Lower lobe of right lung (tissue), 2 donors: ENCODE measurements around the gene CEP290. TPM values are rescaled to one million over a fixed set of nuclear protein-coding genes. Genes with fewer than 3 reads are reported as not detected.

ENCODE experiments used
- ATAC-seq, 2 donors: fragments of 200-7000 bp; cut with Tn5 transposase; one replicate each; pipeline ENCODE4 v1.9.1; 2020 to 2022; ENCODE audit warnings: mild to moderate bottlenecking in 2 of 2, moderate library complexity in 2 of 2
- DNase-seq: peaks from one replicate; pipeline ENCODE4 v3.0.0-alpha.2; 2020
- H3K27ac ChIP-seq: fragments of 200-600 bp; one replicate; pipeline ENCODE4 v1.8.0; 2022
- H3K27me3 ChIP-seq: fragments of 200-600 bp; one replicate; pipeline ENCODE4 v1.8.0; 2022; ENCODE audit warnings: low read depth
- H3K36me3 ChIP-seq: fragments of 200-600 bp; one replicate; pipeline ENCODE4 v1.8.0; 2022; ENCODE audit warnings: mild to moderate bottlenecking
- H3K4me1 ChIP-seq: fragments of 200-600 bp; one replicate; pipeline ENCODE4 v1.8.0; 2022
- H3K4me3 ChIP-seq: fragments of 200-600 bp; one replicate; pipeline ENCODE4 v1.8.0; 2022; ENCODE audit warnings: mild to moderate bottlenecking
- H3K9me3 ChIP-seq: fragments of 200-600 bp; one replicate; pipeline ENCODE4 v1.8.0; 2022
- intact Hi-C: fragments of 100-400 bp; cut with DNase I; formaldehyde crosslinking; loops from one replicate; pipeline ENCODE4 v1.11.0; 2022
- total RNA-seq: library from RNA; stranded (reverse); fragmentation: NEBNext Ultra II Directional; extraction: Animal tissue kit (Norgen Biotek cat#: 25700); gene quantifications from one replicate; pipeline ENCODE4 v1.2.1, GENCODE V29; 2021
- TF ChIP-seq, protein P1 (sequence below): fragments of 200-600 bp; IDR thresholded peaks from one replicate; pipeline ENCODE4 v1.8.0; 2022; ENCODE audit warnings: antibody characterized with exemption, mild to moderate bottlenecking
- donor health status: DM: no; HTN: yes; CAD: no; lungs with severe emphysema.

Gene CEP290
- total RNA-seq, 1 donor from 2014 or later, result 11.6 TPM

DNA sequence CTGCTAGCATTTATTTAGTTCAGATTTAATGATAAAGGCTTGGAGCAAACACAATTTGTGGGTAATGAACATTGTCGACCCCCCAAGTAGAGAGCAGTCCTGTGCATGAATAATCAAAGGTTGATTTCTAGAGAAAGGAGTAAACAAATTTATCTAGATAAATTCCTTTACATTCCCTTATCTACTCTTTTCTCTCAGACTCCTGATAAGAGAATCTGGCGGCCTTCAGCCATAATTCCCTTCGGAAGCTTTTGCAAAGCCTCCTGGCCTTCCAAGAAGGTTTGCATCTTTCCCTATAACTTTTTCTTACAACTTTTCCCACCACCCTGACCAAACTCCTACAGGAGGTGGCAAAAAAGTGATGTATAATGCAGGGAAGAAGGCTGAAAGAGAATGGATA, 42.3 kb upstream of the CEP290 start:
- Histone ChIP-seq H3K9me3 (no peaks in the 10 kb centered on the region), H3K27me3 (no peaks in the 10 kb centered on the region), H3K4me3 (no peak overlapping the region), H3K36me3 (peaks cover 12% of the 10 kb centered on the region), H3K4me1 (no peaks in the 10 kb centered on the region), H3K27ac (no peak overlapping the region)
- TF ChIP-seq, protein P1, sequence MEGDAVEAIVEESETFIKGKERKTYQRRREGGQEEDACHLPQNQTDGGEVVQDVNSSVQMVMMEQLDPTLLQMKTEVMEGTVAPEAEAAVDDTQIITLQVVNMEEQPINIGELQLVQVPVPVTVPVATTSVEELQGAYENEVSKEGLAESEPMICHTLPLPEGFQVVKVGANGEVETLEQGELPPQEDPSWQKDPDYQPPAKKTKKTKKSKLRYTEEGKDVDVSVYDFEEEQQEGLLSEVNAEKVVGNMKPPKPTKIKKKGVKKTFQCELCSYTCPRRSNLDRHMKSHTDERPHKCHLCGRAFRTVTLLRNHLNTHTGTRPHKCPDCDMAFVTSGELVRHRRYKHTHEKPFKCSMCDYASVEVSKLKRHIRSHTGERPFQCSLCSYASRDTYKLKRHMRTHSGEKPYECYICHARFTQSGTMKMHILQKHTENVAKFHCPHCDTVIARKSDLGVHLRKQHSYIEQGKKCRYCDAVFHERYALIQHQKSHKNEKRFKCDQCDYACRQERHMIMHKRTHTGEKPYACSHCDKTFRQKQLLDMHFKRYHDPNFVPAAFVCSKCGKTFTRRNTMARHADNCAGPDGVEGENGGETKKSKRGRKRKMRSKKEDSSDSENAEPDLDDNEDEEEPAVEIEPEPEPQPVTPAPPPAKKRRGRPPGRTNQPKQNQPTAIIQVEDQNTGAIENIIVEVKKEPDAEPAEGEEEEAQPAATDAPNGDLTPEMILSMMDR, result no peak
- ATAC-seq (no peak), DNase-seq (no peak)
- intact Hi-C loops, result no loop called here

DNA sequence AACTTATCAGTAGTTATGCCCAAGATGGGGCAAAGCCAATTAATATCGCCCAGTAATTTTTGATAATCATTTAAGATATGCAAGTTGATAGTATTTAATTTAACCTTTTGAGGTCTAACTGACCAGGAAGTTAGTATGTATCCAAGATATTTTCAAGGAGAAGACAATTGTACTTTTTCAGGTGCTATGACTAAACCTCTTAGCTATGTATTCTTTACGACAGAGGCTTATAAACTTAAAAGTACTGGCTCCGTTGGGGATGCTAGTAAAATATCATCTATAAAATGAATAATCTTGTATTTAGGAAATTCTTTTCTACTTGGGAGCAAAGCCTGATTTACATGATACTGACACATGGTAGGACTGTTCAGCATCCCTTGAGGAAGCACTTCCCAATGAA, 40.5 kb upstream of the CEP290 start:
- DNase-seq (no peak), ATAC-seq (no peak)
- Histone ChIP-seq H3K27me3 (no peaks in the 10 kb centered on the region), H3K9me3 (no peaks in the 10 kb centered on the region), H3K36me3 (peaks cover 21% of the 10 kb centered on the region), H3K4me3 (no peak overlapping the region), H3K27ac (no peak overlapping the region), H3K4me1 (no peaks in the 10 kb centered on the region)
- TF ChIP-seq, protein P1, result no peak
- intact Hi-C loops, result no loop called here

DNA sequence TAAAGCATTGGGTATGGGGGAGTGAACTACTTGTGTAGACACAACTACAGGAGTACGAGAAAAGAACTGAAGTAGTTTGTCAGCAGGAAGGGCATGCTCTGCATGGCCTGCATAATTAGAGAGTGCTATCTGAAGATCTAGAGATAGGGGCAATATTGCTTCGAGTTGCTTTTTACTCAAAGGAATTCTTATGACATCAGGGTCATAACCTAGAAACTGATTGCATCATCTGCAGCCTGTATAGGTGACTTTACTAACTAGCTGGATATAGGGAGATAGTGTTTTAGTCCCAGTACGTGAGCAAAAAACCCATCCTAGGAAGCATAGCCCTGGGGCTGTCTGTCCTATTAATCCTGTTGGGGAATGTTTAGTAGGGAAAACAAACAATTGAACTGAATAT, 40.0 kb upstream of the CEP290 start:
- Histone ChIP-seq H3K27me3 (no peaks in the 10 kb centered on the region), H3K4me3 (no peak overlapping the region), H3K9me3 (no peaks in the 10 kb centered on the region), H3K36me3 (peaks cover 21% of the 10 kb centered on the region), H3K4me1 (no peaks in the 10 kb centered on the region), H3K27ac (no peak overlapping the region)
- TF ChIP-seq, protein P1, result no peak
- no peak for ATAC-seq
- DNase-seq, result no peak
- intact Hi-C loops, result no loop called here

DNA sequence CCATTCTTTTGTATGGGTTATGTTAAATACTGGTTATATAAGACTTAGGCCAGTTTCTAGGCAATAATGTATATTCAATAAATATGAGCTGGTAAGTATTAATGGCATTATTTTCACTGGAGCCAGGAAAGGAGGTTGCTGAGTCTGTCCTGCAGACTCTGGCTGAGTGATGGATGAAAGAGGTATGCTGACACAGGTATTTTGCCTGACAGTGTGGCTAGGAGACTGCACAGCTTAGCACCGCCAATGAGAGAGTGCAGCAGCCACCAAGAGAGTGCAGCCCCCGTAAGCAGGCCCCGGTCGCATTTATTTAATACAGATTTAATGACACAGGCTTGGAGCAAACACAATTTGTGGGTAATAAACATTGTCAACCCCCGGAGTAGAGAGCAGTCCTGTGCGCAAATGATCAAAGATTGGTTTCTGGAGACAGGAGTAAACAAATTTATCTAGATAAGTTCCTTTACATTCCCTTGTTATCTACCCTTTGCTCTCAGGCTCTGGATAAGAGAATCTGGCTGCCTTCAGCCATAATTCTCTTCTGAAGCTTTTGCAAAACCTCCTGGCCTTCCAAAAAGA, 37.6 kb upstream of the CEP290 start:
- H3K36me3 ChIP-seq, result peaks cover 40% of the 10 kb centered on the region
- no peak overlapping the region for H3K27ac ChIP-seq
- no peaks in the 10 kb centered on the region for H3K9me3 ChIP-seq
- H3K4me1 ChIP-seq, result no peaks in the 10 kb centered on the region
- ATAC-seq (no peak), DNase-seq (no peak)
- TF ChIP-seq, protein P1, result no peak
- no peak overlapping the region for H3K4me3 ChIP-seq
- no peaks in the 10 kb centered on the region for H3K27me3 ChIP-seq
- intact Hi-C loops, result no loop called here

DNA sequence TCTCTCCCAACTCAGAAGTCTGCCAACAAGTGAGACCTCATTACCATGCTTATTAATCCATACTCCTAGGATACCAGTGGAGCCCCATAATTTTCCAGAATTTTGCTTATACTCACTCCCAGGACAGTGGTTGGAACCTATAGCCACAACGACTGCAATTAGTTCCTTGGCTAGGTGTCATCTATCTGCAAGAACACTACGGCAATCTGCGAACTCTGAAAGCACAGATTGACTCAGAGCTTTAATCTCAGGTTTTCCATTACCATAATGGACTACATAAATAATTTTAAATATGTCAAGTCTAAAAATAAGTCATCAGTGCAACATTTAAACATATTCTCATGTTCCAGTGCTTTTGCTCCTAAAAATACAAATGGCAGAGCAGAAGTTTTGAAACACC, 33.7 kb upstream of the CEP290 start:
- intact Hi-C loops, result no loop called here
- Histone ChIP-seq H3K36me3 (peaks cover 55% of the 10 kb centered on the region), H3K4me3 (no peak overlapping the region), H3K4me1 (no peaks in the 10 kb centered on the region), H3K27me3 (no peaks in the 10 kb centered on the region), H3K9me3 (no peaks in the 10 kb centered on the region), H3K27ac (no peak overlapping the region)
- ATAC-seq (no peak), DNase-seq (no peak)
- TF ChIP-seq, protein P1, result no peak
